Measurements from ENCODE around the gene NENF. TPM values are rescaled to one million over a fixed set of nuclear protein-coding genes. Genes with fewer than 3 reads are reported as not detected.

The NENF gene
- total RNA-seq, 4 donors from 2014 or later, result 67.9 to 99.3 (median 91.7) TPM

- H3K27ac ChIP-seq (replicated peaks in 1 of 4), result peak overlapping the region in 3 of 4 donors; percentile 14 to 69 (median 68)
- no peak for DNase-seq (ENCODE audit: extremely low spot score)
Measured at GRCh38 chr1:212455401-212455800, 22.7 kb downstream of the NENF start.

GRCh38 chr1:212455803-212456528 lies 23.2 kb downstream of the NENF start:
- Histone ChIP-seq H3K36me3 (no peaks in the 10 kb centered on the region), H3K4me1 (peaks cover 27 to 39% (median 37%) of the 10 kb centered on the region in 4 donors), H3K4me3 (peak overlapping the region in 1 of 4 donors; percentile 8), H3K27me3 (no peaks in the 10 kb centered on the region), H3K9me3 (no peaks in the 10 kb centered on the region), H3K27ac (replicated peaks in 1 of 4) (peak overlapping the region; percentile 56 to 75 (median 68))
- intact Hi-C loops (cut with DNase I), result loop anchor here (2.0 to 5.0 kb wide), 2 partner anchors 89 to 385 kb away; no protein-coding TSS in a partner anchor
- TF ChIP-seq POLR2AphosphoS5 (IDR thresholded peaks at IDR 0.05) (peak in 1 of 2 donors; percentile 32), CTCF (IDR thresholded peaks at IDR 0.05) (peak in 2 of 3 experiments; percentile 98 to 99), EP300 (IDR thresholded peaks at IDR 0.05) (no peak), POLR2A (IDR thresholded peaks at IDR 0.05; ENCODE audit: low read depth) (no peak)
- peak; percentile 97 for DNase-seq (ENCODE audit: extremely low spot score)
- WGBS, result 41% methylated on average over 8 of the region's 10 CpGs

More at GRCh38 chr1:212455401-212455800, 22.7 kb downstream of the NENF start:
- Histone ChIP-seq H3K4me3 (no peak overlapping the region), H3K27me3 (no peaks in the 10 kb centered on the region), H3K4me1 (peaks cover 30 to 43% (median 41%) of the 10 kb centered on the region in 4 donors), H3K36me3 (no peaks in the 10 kb centered on the region), H3K9me3 (no peaks in the 10 kb centered on the region)
- intact Hi-C loops (cut with DNase I), result loop anchor here (5.0 kb wide), 1 partner anchor 88 kb away; no protein-coding TSS in a partner anchor
- TF ChIP-seq POLR2A (IDR thresholded peaks at IDR 0.05; ENCODE audit: low read depth) (no peak), CTCF (IDR thresholded peaks at IDR 0.05) (no peak), POLR2AphosphoS5 (IDR thresholded peaks at IDR 0.05) (no peak), EP300 (IDR thresholded peaks at IDR 0.05) (no peak)
- 90% methylated on average over 2 of the region's 2 CpGs for WGBS

GRCh38 chr1:212457740-212458338 lies 25.1 kb downstream of the NENF start:
- WGBS, result 59% methylated on average over 8 of the region's 8 CpGs
- no peak for DNase-seq (ENCODE audit: extremely low spot score)

GRCh38 chr1:212458817-212459216 lies 26.1 kb downstream of the NENF start:
- H3K27ac ChIP-seq (replicated peaks in 1 of 4), result no peak overlapping the region
- DNase-seq (ENCODE audit: extremely low spot score), result no peak
- H3K4me3 ChIP-seq, result no peak overlapping the region
- no peaks in the 10 kb centered on the region for H3K36me3 ChIP-seq
- intact Hi-C loops (cut with DNase I), result loop anchor here (5.0 kb wide), 1 partner anchor 92 kb away; no protein-coding TSS in a partner anchor
- H3K27me3 ChIP-seq, result no peaks in the 10 kb centered on the region
- peaks cover 7 to 20% (median 16%) of the 10 kb centered on the region in 4 donors for H3K4me1 ChIP-seq
- 35% methylated on average over 1 of the region's 1 CpG for WGBS
- no peak for TF ChIP-seq POLR2AphosphoS5 (IDR thresholded peaks at IDR 0.05)
- TF ChIP-seq CTCF (IDR thresholded peaks at IDR 0.05), result no peak
- TF ChIP-seq POLR2A (IDR thresholded peaks at IDR 0.05; ENCODE audit: low read depth), result no peak
- TF ChIP-seq EP300 (IDR thresholded peaks at IDR 0.05), result no peak
- no peaks in the 10 kb centered on the region for H3K9me3 ChIP-seq

More at GRCh38 chr1:212457740-212458338, 25.1 kb downstream of the NENF start:
- intact Hi-C loops (cut with DNase I), result loop anchor here (2.0 to 5.0 kb wide), 2 partner anchors 91 to 387 kb away; no protein-coding TSS in a partner anchor
- TF ChIP-seq EP300 (IDR thresholded peaks at IDR 0.05) (no peak), CTCF (IDR thresholded peaks at IDR 0.05) (peak; percentile 22 to 47 (median 28))
- no peak overlapping the region for H3K4me3 ChIP-seq
- H3K27ac ChIP-seq (replicated peaks in 1 of 4), result no peak overlapping the region
- no peaks in the 10 kb centered on the region for H3K36me3 ChIP-seq
- H3K9me3 ChIP-seq, result no peaks in the 10 kb centered on the region
- H3K27me3 ChIP-seq, result no peaks in the 10 kb centered on the region
- H3K4me1 ChIP-seq, result peaks cover 16 to 29% (median 26%) of the 10 kb centered on the region in 4 donors
